Head of caudate nucleus (tissue), 42 donors: ENCODE results near the gene PSPH.
"Not testable (repeated sequence)": the region's sequence is repeated elsewhere in the genome, so short reads cannot be mapped to it uniquely, and the experiment has no call there.

Experiments
- DNase-seq, 42 donors: peaks; one replicate each; pipeline versions ENCODE4 v3.0.0 to v3.0.0-alpha.2; 2020 to 2021; ENCODE audit warnings: mixed read lengths in 7 of 42
- intact Hi-C: fragments of 100-400 bp; cut with DNase I; formaldehyde crosslinking; loops from one replicate; pipeline ENCODE4 v1.15.0; 2022

Gene PSPH

DNA sequence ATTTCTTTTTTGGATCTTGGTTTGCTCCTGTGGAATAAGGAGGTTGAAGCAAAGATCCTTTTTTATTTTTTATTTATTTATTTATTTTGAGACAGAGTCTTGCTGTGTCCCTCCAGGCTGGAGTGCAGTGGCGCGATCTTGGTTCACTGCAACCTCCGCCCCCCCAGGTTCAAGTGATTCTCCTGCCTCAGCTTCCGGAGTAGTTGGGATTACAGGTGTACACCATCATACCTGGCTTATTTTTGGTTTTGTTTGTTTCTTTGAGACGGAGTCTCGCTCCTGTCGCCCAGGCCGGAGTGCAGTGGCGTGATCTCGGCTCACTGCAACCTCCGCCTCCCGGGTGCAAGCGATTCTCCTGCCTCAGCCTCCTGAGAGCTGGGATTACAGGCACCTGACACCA, 15.1 kb upstream of the PSPH start:
- peak in 2 of 42 donors; percentile 14 to 22 for DNase-seq

DNA sequence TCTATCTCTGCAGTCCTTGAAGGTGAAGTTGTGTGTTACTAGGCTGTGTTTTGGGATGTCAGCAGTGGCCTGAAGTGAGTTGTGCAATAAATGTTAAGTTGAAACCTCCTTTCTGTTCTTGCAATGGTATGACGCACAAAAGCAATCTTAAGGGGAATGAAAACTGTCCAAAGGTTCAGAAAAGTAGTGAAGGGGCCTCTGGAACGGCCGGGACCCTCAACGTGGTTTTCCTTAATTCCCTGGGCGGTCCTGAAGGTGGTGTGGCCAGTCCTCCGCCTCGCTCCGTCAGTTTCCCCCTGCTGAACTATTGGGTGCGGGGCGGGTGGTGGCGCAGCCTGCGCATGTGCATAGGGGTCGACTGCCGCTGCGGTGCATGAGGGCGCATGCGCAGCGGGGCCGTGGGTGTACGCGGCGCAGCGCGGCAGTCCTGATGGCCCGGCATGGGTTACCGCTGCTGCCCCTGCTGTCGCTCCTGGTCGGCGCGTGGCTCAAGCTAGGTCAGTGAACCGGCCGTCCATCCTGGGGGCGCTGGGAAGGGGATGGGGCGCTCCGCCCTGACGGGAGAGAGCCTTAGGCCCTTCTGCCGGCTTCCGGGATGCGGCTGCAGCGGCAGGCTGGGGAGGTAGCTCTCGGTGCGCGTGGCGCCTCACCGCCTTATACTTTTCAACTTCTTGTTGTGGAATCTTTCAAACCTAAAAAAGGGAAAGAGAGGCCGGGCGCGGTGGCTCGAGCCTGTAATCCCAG, 12.8 kb upstream of the PSPH start, which contains the start of gene SUMF2:
Gene SUMF2 (plus strand): TSS at position 405 of the 744 bp plus-strand sequence. CDS start 26 bp downstream, at position 431.
- intact Hi-C loops, result loop anchor here (2.0 kb wide), 1 partner anchor 13 kb away; the partner anchor contains the start of genes CCT6A and PSPH
- peak; percentile 75 to 96 (median 92) for DNase-seq

More for the DNA sequence above, 15.1 kb upstream of the PSPH start:
- intact Hi-C loops, result not testable (repeated sequence)

DNA sequence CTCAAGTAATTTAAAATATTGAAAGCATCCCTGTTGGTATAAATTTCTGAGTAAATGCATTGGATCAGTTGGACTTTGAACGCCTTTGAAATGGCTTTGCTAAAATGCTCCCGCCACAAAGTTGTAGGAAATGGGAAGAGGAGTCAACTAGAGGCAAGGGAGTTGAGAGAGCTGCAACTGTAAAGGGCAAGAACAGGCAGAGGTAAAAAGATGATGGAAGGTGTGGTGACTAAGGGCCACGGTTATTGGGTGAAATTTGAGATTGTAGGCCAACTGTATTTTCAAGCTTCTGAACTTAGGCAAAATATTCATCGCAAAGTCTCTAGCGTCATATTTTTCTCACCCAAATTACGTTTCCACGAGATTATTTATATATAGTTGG, 12.2 kb upstream of the PSPH start:
- DNase-seq, result no peak
- intact Hi-C loops, result no loop called here

DNA sequence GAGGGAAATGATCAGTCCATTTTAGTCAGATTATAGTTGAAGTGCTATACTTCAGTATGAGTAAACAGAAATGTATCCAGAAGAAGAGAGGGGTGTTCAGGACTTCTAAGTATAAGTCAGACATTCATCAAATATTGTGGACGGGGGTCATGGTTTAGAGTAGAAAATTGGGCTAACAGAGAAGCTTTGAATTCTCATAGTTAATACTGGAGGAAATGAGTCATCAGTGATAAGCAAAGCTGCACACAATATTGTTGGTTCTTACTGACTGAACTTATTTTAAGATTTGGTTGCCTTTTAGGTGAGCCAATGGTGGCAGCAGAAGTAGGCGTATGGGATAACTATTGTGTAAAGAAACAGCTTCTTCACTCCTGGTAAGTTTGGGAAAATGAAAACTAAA, 11.1 kb upstream of the PSPH start:
- no peak for DNase-seq
- intact Hi-C loops, result no loop called here

DNA sequence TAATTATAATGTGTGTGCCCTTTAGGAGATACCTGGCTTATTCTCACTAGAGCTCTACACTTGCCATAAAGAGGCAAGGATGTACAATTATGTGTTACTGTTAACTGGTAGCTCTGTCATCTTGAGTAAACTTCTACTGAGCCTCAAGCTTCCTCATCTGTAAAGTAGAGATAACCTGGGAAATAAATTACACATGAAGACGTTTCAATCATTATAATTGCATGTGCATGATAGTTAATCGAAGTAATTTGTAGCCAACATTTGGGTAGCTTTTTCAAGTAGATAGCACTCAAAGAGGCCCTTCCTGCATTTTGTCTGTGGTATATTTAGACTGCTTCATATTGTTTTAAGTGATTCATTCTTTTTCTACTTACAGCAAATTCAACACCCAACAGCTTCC, 2.7 kb upstream of the PSPH start:
- intact Hi-C loops, result no loop called here
- DNase-seq, result no peak

DNA sequence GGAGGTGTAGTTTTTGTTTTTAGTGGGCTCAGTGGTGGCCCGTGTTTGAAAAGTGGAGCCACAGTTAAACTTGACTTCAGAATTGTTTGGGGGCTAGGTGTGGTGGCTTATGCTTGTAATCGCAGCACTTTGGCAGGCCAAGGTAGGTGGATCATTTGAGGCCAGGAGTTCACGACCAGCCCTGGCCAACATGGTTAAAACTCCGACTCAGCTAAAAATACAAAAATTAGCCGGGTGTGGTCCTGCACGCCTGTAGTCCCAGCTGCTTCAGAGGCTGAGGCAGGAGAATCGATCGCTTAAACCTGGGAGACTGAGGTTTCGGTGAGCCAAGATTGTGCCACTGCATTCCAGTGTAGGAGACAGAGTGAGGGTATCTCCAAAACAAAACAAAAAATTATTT, 2.1 kb upstream of the PSPH start:
- intact Hi-C loops, result no loop called here
- no peak for DNase-seq

DNA sequence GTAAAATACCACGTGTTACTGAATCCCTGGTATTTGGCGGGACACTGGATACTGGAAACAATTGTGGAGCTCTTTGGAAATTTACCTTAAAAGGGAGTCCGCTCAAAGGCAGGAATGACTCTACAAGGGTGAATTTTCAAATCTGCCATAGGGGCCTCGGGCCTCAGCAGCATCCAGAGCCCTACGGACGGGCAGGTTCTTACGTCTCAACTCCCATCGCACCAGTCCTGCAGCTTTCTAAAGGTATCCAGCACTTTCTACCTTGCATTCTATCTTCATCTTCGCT, 248 bp downstream of the PSPH start:
- DNase-seq, result no peak

DNA sequence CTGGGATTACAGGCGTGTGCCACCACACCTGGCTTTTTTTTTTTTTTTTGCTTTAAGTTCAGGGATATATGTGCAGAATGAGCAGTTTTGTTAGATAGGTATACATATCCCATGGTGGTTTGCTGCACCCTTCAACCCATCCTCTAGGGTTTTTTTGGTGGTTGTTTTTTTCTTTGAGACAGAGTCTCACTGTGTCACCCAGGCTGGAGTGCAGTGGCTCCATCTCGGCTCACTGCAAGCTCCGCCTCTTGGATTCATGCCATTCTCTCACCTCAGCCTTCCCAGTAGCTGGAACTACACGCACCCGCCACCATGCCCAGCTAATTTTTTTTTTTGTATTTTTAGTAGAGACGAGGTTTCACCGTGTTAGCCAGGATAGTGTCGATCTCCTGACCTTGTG, 2.5 kb downstream of the PSPH start:
- intact Hi-C loops, result not testable (repeated sequence)

More for the DNA sequence above, 248 bp downstream of the PSPH start:
- intact Hi-C loops, result loop anchor here (2.0 kb wide), 2 partner anchors 14 to 86 kb away; partner anchors contain the start of genes NIPSNAP2 and SUMF2

DNA sequence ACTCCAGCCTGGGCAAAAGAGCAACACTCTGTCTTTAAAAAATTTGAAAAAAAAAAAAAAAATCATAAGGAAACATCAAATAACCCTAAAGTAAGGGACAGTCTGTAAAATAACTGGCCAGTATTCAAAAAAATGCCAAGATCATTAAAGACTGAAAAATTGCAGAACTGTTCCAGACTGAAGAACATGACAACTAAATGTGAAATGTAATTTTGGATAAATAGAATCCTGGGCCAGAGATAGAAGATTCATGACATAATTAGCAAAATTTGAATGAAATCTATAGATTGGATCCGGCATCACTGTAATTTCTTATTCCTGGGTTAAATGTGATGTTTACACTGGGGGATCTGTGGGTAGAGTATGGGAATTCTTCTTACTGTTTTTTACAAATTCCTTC, 3.0 kb downstream of the PSPH start:
- intact Hi-C loops, result no loop called here
- DNase-seq, result no peak

More for the DNA sequence above, 2.5 kb downstream of the PSPH start:
- not testable (repeated sequence) for DNase-seq

DNA sequence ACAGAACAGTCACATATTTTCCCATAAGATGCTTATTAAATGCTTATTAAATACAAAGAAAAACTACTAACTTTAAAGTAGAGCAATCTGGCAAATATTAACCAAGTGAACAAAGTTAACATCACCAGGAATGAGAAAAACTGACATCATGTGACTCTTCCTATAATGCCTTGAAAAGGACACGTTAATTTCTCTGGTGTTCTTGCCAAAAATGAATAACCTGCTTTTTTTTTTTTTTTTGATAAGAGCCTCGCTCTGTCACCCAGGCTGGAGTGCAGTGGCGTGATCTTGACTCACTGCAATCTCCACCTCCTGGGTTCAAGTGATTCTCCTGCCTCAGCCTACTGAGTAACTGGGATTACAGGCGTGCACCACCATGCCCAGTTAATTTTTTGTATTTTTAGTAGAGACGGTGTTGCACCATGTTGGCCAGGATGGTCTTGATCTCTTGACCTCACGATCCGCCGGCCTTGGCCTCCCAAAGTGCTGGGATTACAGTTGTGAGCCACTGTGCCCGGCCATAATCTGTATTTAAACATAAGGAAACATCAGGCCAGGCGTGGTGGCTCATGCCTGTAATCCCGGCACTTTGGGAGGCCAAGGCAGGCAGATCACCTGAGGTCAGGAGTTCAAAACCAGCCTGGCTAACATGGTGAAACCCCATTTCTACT, 3.7 kb downstream of the PSPH start:
- DNase-seq, intact Hi-C loops: not testable (repeated sequence)

DNA sequence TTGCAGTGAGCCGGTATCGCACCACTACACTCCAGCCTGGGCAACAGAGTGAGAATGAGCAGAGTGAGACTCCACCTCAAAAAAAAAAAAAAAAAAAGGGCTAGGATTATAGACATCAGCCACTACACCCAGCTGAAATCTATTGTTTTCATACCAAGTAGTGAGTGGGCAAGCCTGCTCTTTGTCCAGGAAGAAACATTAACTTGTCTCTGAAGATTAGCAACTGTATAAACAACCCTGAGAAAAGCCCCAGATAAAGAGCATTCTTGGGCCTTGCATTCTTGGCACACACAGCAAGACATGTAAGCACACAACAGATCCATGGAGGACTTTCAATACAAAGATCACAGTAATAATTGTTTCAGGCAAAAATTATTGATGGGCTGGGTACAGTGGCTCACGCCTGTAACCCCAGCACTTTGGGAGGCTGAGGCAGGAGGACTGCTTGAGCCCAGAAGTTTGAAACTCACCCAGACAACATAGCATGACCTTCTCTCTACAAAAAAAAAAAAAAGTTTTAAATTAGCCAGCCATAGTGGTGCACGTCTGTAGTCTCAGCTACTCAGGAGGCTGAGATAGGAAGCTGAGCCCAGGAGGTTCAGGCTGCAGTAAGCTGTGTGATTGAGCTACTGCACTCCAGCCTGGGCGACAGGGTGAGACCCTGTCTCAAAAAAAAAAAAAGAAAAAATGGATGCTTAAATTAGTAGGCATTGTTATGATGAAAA, 4.4 kb downstream of the PSPH start:
- intact Hi-C loops, result no loop called here
- DNase-seq, result no peak

DNA sequence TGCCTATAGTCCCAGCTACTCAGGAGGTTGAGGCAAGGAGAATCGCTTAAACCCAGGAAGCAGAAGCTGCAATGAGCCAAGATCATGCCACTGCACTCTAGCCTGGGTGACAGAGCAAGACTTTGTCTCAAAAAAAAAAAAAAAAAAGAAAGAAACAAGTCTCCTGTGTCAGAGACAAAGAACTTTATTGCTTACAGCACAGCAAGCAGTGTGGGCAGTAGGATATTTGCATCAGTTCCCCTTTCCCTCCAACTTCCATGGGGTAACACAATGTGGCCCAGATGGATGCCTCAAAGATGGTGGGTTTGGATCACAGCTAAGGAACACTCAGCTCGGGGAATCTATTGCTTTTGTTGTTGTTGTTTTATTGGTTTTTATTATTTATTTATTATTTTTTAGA, 5.5 kb downstream of the PSPH start:
- intact Hi-C loops, DNase-seq: not testable (repeated sequence)

DNA sequence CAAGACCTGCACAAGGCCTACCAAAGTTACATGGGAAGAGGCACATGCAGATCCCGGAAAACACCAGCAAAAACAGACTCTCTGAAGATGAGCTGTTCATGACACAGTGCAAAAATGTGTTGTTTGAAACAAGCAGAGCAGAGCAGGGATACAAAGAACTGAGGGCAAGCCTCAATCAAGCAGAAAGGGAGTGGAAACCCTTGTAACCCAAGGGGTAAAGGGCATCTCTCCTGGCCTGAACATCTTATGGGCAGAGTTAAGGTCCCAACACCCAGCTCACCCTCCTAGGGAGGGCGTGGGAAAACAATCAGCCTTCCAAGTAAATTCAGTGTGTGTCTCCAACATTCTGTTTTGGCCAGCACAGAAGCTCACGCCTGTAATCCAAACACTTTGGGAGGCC, 10.5 kb downstream of the PSPH start:
- intact Hi-C loops, result no loop called here
- no peak for DNase-seq

DNA sequence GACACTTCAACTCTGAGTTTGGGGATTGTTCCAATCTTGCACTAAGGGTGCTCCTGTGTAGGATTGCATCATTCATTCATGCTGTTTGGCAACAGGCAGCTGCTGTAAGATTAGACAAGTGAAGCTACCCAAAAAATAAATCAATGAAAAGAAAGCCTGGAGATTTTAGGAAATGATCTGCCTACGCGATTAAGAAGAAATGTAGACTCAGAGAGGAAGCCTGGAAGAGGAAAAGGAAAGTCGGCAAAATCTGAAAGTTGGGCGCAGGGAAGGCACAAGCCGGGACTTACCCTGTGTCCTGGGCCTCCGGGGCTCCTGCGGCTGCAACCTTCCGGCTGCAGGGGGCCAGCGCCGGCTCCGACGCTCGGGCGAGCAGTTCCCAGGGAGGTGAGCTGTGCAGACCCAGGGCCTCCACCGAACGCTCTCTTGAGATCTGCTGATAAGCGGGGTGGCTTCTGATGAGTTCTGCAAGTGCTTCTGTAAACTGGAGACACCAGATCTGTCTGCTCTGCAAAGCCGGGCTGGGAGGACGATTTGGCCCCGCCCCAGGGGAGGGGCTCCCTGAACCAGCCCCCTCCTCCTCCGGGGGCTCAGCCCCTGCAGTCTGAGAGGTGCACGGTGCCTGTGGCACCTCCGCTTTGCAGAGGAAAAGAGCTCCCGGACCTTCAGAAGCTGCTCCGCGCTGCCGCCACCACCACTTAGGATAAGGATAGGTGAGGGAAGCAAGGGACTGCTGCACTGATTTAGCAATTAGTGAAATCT, 17.4 kb downstream of the PSPH start:
- DNase-seq, result peak; percentile 12 to 86 (median 71)
- intact Hi-C loops, result no loop called here

DNA sequence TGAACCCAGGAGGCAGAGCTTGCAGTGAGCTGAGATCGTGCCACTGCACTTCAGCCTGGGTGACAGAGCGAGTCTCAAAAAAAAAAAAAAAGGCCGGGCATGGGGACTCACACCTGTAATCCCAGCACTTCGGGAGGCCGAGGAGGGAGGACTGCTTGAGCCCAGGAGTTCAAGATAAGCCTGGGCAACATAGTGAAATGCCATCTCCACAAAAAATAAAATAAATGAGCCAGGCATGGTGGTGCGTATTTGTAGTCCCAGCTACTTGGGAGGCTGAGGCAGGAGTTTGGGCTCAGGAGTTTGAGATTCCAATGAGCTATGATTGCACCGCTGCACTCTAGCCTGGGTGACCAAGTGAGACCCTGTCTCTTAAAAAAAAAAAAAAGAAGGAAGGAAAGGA, 18.7 kb downstream of the PSPH start:
- DNase-seq, intact Hi-C loops: not testable (repeated sequence)

DNA sequence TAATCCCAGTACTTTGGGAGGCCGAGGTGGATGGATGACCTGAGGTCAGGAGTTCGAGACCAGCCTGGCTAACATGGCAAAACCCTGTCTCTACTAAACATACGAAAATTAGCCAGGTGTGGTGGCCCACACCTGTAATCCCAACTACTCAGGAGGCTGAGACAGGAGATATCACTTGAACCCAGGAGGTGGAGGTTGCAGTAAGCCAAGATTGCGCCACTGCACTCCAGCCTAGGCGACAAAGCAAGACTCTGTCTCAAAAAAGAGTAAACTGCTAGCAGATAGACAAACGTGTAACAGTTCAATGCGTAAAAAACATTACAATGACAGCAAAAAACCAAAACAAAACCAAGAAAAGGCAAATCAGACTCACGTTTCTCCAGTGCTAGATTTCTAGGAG, 19.7 kb downstream of the PSPH start:
- DNase-seq, intact Hi-C loops: not testable (repeated sequence)

DNA sequence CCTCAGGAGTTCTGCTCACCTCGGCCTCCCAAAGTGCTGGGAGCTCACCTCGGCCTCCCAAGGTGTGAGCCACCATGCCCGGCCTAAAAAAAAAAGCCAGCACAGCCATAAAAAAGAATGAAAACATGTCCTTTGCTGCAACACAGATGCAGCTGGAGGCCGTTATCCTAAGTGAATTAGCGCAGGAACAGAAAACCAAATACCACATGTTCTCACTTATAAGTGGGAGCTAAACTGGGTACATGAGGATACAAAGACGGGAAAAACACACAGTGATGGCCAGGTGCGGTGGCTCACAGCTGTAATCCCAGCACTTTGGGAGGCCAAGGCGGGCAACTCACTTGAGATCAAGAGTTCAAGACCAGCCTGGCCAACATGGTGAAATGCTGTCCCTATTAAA, 20.9 kb downstream of the PSPH start:
- no peak for DNase-seq
- intact Hi-C loops, result no loop called here

DNA sequence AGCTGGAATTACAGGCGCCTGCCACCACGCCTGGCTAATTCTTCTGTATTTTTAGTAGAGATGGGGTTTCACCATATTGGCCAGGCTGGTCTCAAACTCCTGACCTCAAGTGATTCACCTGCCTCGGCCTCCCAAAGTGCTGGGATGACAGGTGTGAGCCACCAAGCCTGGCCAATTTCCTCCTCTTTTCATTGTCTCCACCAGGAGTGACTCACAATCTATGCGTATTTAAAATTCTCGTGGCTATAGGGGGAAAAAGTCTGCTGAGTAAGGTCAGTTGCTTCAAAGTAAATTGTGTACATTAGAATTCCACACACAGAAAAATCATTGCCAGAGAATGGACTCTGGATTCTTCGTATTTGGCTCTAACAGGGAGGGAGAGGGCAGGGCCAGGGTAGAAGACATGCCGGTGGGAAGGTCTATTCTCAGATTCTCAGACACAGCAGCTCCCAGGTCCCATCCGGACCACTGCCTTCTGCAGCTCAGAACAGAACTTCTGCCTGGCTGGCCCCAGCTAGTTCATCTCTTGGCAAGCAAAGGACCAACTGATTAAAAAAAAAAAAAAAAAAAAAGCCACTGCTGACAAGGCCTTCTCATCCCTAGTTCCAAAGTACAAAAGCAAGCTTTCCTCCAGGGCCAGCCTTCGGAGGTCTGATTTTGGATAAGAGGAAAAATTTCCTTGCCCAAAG, 22.2 kb downstream of the PSPH start:
- intact Hi-C loops, result no loop called here
- no peak for DNase-seq

DNA sequence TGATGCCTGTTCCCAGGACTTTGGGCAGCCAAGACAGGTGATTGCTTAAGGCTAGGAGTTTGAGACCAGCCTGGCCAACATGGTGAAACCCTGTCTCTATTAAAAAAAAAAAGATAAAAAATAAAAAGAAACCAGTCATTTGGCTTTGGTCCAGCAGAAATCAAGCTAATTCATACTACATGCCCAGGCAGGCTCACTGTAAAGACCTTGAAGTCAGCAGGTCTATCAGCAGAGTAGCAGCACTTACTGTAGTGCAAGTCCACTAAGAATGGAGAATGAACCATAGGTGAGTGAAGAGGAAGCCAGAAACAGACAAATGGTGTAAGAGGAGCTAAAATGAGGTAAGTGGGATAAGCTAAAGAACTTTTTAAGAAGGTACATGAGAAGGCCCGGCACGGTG, 24.7 kb downstream of the PSPH start:
- intact Hi-C loops, result no loop called here
- DNase-seq, result no peak
